Measurements from ENCODE around the gene DOLPP1. TPM values are rescaled to one million over a fixed set of nuclear protein-coding genes. Genes with fewer than 3 reads are reported as not detected.

The DOLPP1 gene
- total and polyA plus RNA-seq, 2 of the 8 experiments (the other 6 are each of a cell fraction or from before 2014, with no cell fraction given), result 36.0 to 45.3 TPM

GRCh38 chr9:129037767-129038098 is 43.2 kb upstream of the DOLPP1 start:
- H2AK5ac ChIP-seq (ENCODE audit: low read depth, low read length), result no peak overlapping the region
- peaks cover 7% of the 10 kb centered on the region for H3K23me2 ChIP-seq (ENCODE audit: low read depth, low read length)
- H2BK5ac ChIP-seq (ENCODE audit: low read depth, low read length), result no peak overlapping the region
- no peak overlapping the region for H4K5ac ChIP-seq (ENCODE audit: insufficient read length, low read depth, low read length)
- H3K79me2 ChIP-seq (ENCODE audit: control insufficient read depth in 1 of 2, insufficient read depth in 2 of 2, low read length in 2 of 2), result peaks cover 0 to 23% of the 10 kb centered on the region in 2 experiments; a peak in 2 of 4 replicates
- WGBS, 2 experiments (ENCODE audit: extremely low coverage in 1 of 2, insufficient coverage in 1 of 2, insufficient read length in 1 of 2, insufficient replicate concordance in 2 of 2, low coverage in 1 of 2, low lambda C conversion rate in 2 of 2, missing lambda C conversion rate in 1 of 2), result 89% methylated on average over 6 of the region's 6 CpGs; no CpG with 5 or more reads in 1 of the 2 experiments
- H3K4me3 ChIP-seq (ENCODE audit: extremely low read depth in 1 of 4, insufficient read depth in 2 of 4, low read depth in 3 of 4, low read length in 4 of 4), result peak overlapping the region; percentile 87 to 97 (median 90); a peak in 5 of 8 replicates
- DNase-seq (ENCODE audit: low read depth in 1 of 2, low spot score in 2 of 2), result no peak
- H3K4ac ChIP-seq (replicated peaks; ENCODE audit: insufficient read length, low read depth, low read length), result no peak overlapping the region
- TF ChIP-seq CREB1 (IDR thresholded peaks at IDR 0.05), result no peak
- no peak for TF ChIP-seq KDM1A (IDR thresholded peaks at IDR 0.05; ENCODE audit: borderline replicate concordance, low read length)
- TF ChIP-seq ASH2L (IDR thresholded peaks at IDR 0.05; ENCODE audit: low read length), result no peak
- no peak for TF ChIP-seq NRF1 (IDR thresholded peaks at IDR 0.05; ENCODE audit: low read depth, low read length)
- no peak for TF ChIP-seq YY1 (IDR thresholded peaks at IDR 0.05; ENCODE audit: low read depth, low read length)
- TF ChIP-seq SIRT6 (IDR thresholded peaks at IDR 0.05; ENCODE audit: low read length), result no peak
- TF ChIP-seq, protein P1, sequence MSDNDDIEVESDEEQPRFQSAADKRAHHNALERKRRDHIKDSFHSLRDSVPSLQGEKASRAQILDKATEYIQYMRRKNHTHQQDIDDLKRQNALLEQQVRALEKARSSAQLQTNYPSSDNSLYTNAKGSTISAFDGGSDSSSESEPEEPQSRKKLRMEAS (IDR thresholded peaks at IDR 0.05), result no peak
- no peak overlapping the region for H2BK15ac ChIP-seq (ENCODE audit: low read length)
- FAIRE-seq, result no peak
- no peak overlapping the region for H3K23ac ChIP-seq (ENCODE audit: insufficient read length)
- peaks cover 0 to 10% (median 5%) of the 10 kb centered on the region in 4 experiments; a peak in 5 of 7 replicates for H3K4me1 ChIP-seq (replicated peaks in 1 of 4; ENCODE audit: control insufficient read depth in 3 of 4, insufficient read depth in 4 of 4, low read length in 3 of 4)
- H3K56ac ChIP-seq (replicated peaks; ENCODE audit: insufficient read length, low read depth, low read length), result no peak overlapping the region
- no peaks in the 10 kb centered on the region for H3K9me3 ChIP-seq (ENCODE audit: insufficient read depth in 2 of 2, low read depth in 1 of 2, low read length in 1 of 2)
- no peaks in the 10 kb centered on the region for H3K27me3 ChIP-seq (replicated peaks in 1 of 4; ENCODE audit: control insufficient read depth in 3 of 4, extremely low read depth in 1 of 4, insufficient read depth in 3 of 4, low read length in 3 of 4)
- peaks cover 7% of the 10 kb centered on the region for H3K79me1 ChIP-seq (ENCODE audit: low read depth, low read length)
- H3K4me2 ChIP-seq (ENCODE audit: insufficient read depth in 1 of 2, low read depth in 2 of 2, low read length in 2 of 2), result peak overlapping the region; percentile 78 to 89
- H2BK12ac ChIP-seq (ENCODE audit: low read depth, low read length), result no peak overlapping the region
- peaks cover 0 to 5% of the 10 kb centered on the region in 2 experiments for H4K20me1 ChIP-seq (replicated peaks in 1 of 2; ENCODE audit: control insufficient read depth in 1 of 2, insufficient read depth in 2 of 2, low read length in 2 of 2)
- no peak overlapping the region for H3K14ac ChIP-seq (ENCODE audit: insufficient read length)
- peaks cover 0 to 13% (median 7%) of the 10 kb centered on the region in 4 experiments; a peak in 4 of 8 replicates for H3K36me3 ChIP-seq (ENCODE audit: control insufficient read depth in 2 of 4, insufficient read depth in 4 of 4, low read length in 3 of 4)
- no peak overlapping the region for H3K18ac ChIP-seq (ENCODE audit: extremely low read depth, low read length)
- no peak overlapping the region for H2AFZ ChIP-seq (ENCODE audit: low read length)
- no peak overlapping the region for H3K27ac ChIP-seq (ENCODE audit: low read depth, low read length)
- CTCF ChIA-PET (ENCODE audit: partially characterized antibody), result interaction anchor here (0.7 to 2.7 kb wide), 4 partner anchors 9 to 31 kb away, joined by 3 to 12 read pairs (median 7); partner anchors contain the start of gene SH3GLB2
- no peak overlapping the region for H2BK120ac ChIP-seq (replicated peaks; ENCODE audit: low read depth, low read length)
- peak overlapping the region; percentile 1; the same call in 1 of the 2 replicates for H4K8ac ChIP-seq (ENCODE audit: extremely low read depth, insufficient read depth, low read length)
- no peak overlapping the region for H4K91ac ChIP-seq (replicated peaks; ENCODE audit: insufficient read length, low read length)
- POLR2A ChIA-PET (ENCODE audit: partially characterized antibody), result interaction anchor here (1.1 to 1.7 kb wide), 3 partner anchors 8 to 37 kb away, joined by 3 to 8 read pairs (median 3); no protein-coding TSS in a partner anchor
- H2BK20ac ChIP-seq (ENCODE audit: low read length), result no peak overlapping the region
- H3K9ac ChIP-seq (replicated peaks in 1 of 4; ENCODE audit: extremely low read depth in 1 of 4, low read depth in 3 of 4, low read length in 3 of 4), result no peak overlapping the region

Data from H1 (cell line).